ENCODE measurements around the gene PLIN5. TPM values are rescaled to one million over a fixed set of nuclear protein-coding genes. Genes with fewer than 3 reads are reported as not detected.

Gene PLIN5
- total and polyA plus RNA-seq, 2 donors (not counting 1 experiment from before 2014, with no cell fraction given): not detected

DNA sequence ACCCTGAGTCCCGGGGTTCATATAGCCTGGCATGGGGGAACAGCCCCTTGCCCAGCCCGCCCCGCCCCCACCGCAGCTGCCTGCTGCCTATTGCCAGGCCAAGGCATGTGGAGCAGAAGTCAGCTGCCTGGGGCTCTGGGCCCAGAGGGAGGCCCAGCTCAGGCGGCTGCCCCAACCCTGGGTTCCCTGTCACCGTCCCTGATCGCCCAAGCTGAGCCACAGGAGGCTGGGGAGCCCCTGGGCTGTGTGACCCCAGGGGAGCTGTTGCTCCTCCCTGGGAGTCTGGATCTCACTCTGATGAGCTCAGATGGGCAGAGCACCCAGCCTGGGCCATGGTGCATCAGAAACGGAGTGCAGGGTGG, 18.1 kb downstream of the PLIN5 start:
- no peak overlapping the region for H3K9ac ChIP-seq (ENCODE audit: insufficient read depth, low read length)
- no peaks in the 10 kb centered on the region for H3K4me1 ChIP-seq (ENCODE audit: control insufficient read depth, extremely low read depth, insufficient read depth, low read length)
- no peak overlapping the region for H2AFZ ChIP-seq (ENCODE audit: low read length)
- H3K9me3 ChIP-seq (ENCODE audit: control insufficient read depth, insufficient read depth, low read depth, low read length): no peaks in the 10 kb centered on the region
- no peaks in the 10 kb centered on the region for H3K36me3 ChIP-seq (ENCODE audit: control insufficient read depth, insufficient read depth, low read length)
- no peaks in the 10 kb centered on the region for H3K79me2 ChIP-seq (ENCODE audit: control insufficient read depth, insufficient read depth, low read length)
- H3K4me2 ChIP-seq (ENCODE audit: extremely low read depth, insufficient read depth, low read length): no peak overlapping the region
- no peak overlapping the region for H3K27ac ChIP-seq (ENCODE audit: insufficient read depth, low read length)
- H4K20me1 ChIP-seq (ENCODE audit: control insufficient read depth, extremely low read depth, insufficient read depth, low read length): no peaks in the 10 kb centered on the region
- no peak for TF ChIP-seq EZH2 (IDR thresholded peaks at IDR 0.05; ENCODE audit: low read length, missing control alignments)
- TF ChIP-seq, protein P1, sequence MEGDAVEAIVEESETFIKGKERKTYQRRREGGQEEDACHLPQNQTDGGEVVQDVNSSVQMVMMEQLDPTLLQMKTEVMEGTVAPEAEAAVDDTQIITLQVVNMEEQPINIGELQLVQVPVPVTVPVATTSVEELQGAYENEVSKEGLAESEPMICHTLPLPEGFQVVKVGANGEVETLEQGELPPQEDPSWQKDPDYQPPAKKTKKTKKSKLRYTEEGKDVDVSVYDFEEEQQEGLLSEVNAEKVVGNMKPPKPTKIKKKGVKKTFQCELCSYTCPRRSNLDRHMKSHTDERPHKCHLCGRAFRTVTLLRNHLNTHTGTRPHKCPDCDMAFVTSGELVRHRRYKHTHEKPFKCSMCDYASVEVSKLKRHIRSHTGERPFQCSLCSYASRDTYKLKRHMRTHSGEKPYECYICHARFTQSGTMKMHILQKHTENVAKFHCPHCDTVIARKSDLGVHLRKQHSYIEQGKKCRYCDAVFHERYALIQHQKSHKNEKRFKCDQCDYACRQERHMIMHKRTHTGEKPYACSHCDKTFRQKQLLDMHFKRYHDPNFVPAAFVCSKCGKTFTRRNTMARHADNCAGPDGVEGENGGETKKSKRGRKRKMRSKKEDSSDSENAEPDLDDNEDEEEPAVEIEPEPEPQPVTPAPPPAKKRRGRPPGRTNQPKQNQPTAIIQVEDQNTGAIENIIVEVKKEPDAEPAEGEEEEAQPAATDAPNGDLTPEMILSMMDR (conservative IDR thresholded peaks at IDR 0.05 in 1 of 2, IDR thresholded peaks at IDR 0.05 in 1 of 2; ENCODE audit: low read depth in 1 of 2, low read length in 2 of 2): no peak
- no peak overlapping the region for H3K4me3 ChIP-seq (replicated peaks in 1 of 4; ENCODE audit: control extremely low read depth in 1 of 4, insufficient read depth in 1 of 4, low read depth in 3 of 4, low read length in 4 of 4)
- H3K27me3 ChIP-seq (ENCODE audit: control insufficient read depth, insufficient read depth, low read length): no peaks in the 10 kb centered on the region
- DNase-seq (ENCODE audit: low read depth in 2 of 2): no peak

- H3K9me3 ChIP-seq (ENCODE audit: control insufficient read depth, insufficient read depth, low read depth, low read length): no peaks in the 10 kb centered on the region
- H3K36me3 ChIP-seq (ENCODE audit: control insufficient read depth, insufficient read depth, low read length): no peaks in the 10 kb centered on the region
- H3K4me3 ChIP-seq (replicated peaks in 1 of 4; ENCODE audit: control extremely low read depth in 1 of 4, insufficient read depth in 1 of 4, low read depth in 3 of 4, low read length in 4 of 4): no peak overlapping the region
- no peak overlapping the region for H2AFZ ChIP-seq (ENCODE audit: low read length)
- no peak for DNase-seq (ENCODE audit: low read depth in 2 of 2)
- no peaks in the 10 kb centered on the region for H4K20me1 ChIP-seq (ENCODE audit: control insufficient read depth, extremely low read depth, insufficient read depth, low read length)
- H3K4me1 ChIP-seq (ENCODE audit: control insufficient read depth, extremely low read depth, insufficient read depth, low read length): no peaks in the 10 kb centered on the region
- H3K4me2 ChIP-seq (ENCODE audit: extremely low read depth, insufficient read depth, low read length): no peak overlapping the region
- no peak for TF ChIP-seq EZH2 (IDR thresholded peaks at IDR 0.05; ENCODE audit: low read length, missing control alignments)
- TF ChIP-seq, protein P1 (conservative IDR thresholded peaks at IDR 0.05 in 1 of 2, IDR thresholded peaks at IDR 0.05 in 1 of 2; ENCODE audit: low read depth in 1 of 2, low read length in 2 of 2): no peak
- H3K9ac ChIP-seq (ENCODE audit: insufficient read depth, low read length): no peak overlapping the region
- H3K27me3 ChIP-seq (ENCODE audit: control insufficient read depth, insufficient read depth, low read length): no peaks in the 10 kb centered on the region
- no peak overlapping the region for H3K27ac ChIP-seq (ENCODE audit: insufficient read depth, low read length)
- H3K79me2 ChIP-seq (ENCODE audit: control insufficient read depth, insufficient read depth, low read length): no peaks in the 10 kb centered on the region
These were observed 18.7 kb downstream of the PLIN5 start for GRCh38 chr19:4516199-4516938.

- TF ChIP-seq, protein P1 (conservative IDR thresholded peaks at IDR 0.05 in 1 of 2, IDR thresholded peaks at IDR 0.05 in 1 of 2; ENCODE audit: low read depth in 1 of 2, low read length in 2 of 2): no peak
- no peak for TF ChIP-seq EZH2 (IDR thresholded peaks at IDR 0.05; ENCODE audit: low read length, missing control alignments)
- no peaks in the 10 kb centered on the region for H3K9me3 ChIP-seq (ENCODE audit: control insufficient read depth, insufficient read depth, low read depth, low read length)
These were observed 19.3 kb downstream of the PLIN5 start for GRCh38 chr19:4515732-4516131.

More at GRCh38 chr19:4515732-4516131, 19.3 kb downstream of the PLIN5 start:
- no peaks in the 10 kb centered on the region for H4K20me1 ChIP-seq (ENCODE audit: control insufficient read depth, extremely low read depth, insufficient read depth, low read length)
- H3K27ac ChIP-seq (ENCODE audit: insufficient read depth, low read length): no peak overlapping the region
- H3K4me1 ChIP-seq (ENCODE audit: control insufficient read depth, extremely low read depth, insufficient read depth, low read length): no peaks in the 10 kb centered on the region
- H3K4me3 ChIP-seq (replicated peaks in 1 of 4; ENCODE audit: control extremely low read depth in 1 of 4, insufficient read depth in 1 of 4, low read depth in 3 of 4, low read length in 4 of 4): no peak overlapping the region
- H2AFZ ChIP-seq (ENCODE audit: low read length): no peak overlapping the region
- DNase-seq (ENCODE audit: low read depth in 2 of 2): no peak
- no peaks in the 10 kb centered on the region for H3K36me3 ChIP-seq (ENCODE audit: control insufficient read depth, insufficient read depth, low read length)
- H3K4me2 ChIP-seq (ENCODE audit: extremely low read depth, insufficient read depth, low read length): no peak overlapping the region
- H3K9ac ChIP-seq (ENCODE audit: insufficient read depth, low read length): no peak overlapping the region
- H3K27me3 ChIP-seq (ENCODE audit: control insufficient read depth, insufficient read depth, low read length): no peaks in the 10 kb centered on the region
- H3K79me2 ChIP-seq (ENCODE audit: control insufficient read depth, insufficient read depth, low read length): no peaks in the 10 kb centered on the region
